H1 (cell line): ENCODE measurements around the gene KLRC3. TPM values are rescaled to one million over a fixed set of nuclear protein-coding genes. Genes with fewer than 3 reads are reported as not detected.

Experiments used
- CTCF ChIA-PET: fragments of 300-600 bp; sonication (Branson Sonifier 250); formaldehyde crosslinking; loops from one replicate; lab custom pipeline; 2021; ENCODE audit not compliant: partially characterized antibody; lab: Charles Lee
- POLR2A ChIA-PET: fragments of 300-600 bp; sonication (Branson Sonifier 250); formaldehyde crosslinking; loops from one replicate; lab custom pipeline; 2021; ENCODE audit warnings: inconsistent platforms; ENCODE audit not compliant: partially characterized antibody; lab: Charles Lee
- DNase-seq, 2 experiments: peaks; one replicate each; pipeline versions ENCODE4 v3.0.0 to v3.0.0-alpha.2; 2010 to 2022; ENCODE audit warnings: low spot score in 2 of 2, low read depth in 1 of 2, mixed read lengths in 1 of 2
- FAIRE-seq: peaks from 2 replicates; lab custom pipeline; 2011; peaks lifted over from hg19 to GRCh38; lab: Jason Lieb, UNC
- H2AFZ ChIP-seq: 2 replicates; pipeline ENCODE4 v1.8.1; 2012; ENCODE audit warnings: low read length, inconsistent platforms
- H2AK5ac ChIP-seq: 2 replicates; pipeline ENCODE4 v1.6.1; 2013; ENCODE audit warnings: low read depth, low read length
- H2BK120ac ChIP-seq: replicated peaks from 2 replicates; pipeline ENCODE3; 2013; ENCODE audit warnings: low read depth, low read length, inconsistent platforms
- H2BK12ac ChIP-seq: 2 replicates; pipeline ENCODE4 v1.6.1; 2013; ENCODE audit warnings: low read depth, low read length
- H2BK15ac ChIP-seq: 2 replicates; pipeline ENCODE4 v1.6.1; 2013; ENCODE audit warnings: low read length
- H2BK20ac ChIP-seq: 2 replicates; pipeline ENCODE4 v1.6.1; 2013; ENCODE audit warnings: low read length
- H2BK5ac ChIP-seq: 2 replicates; pipeline ENCODE4 v1.6.1; 2013; ENCODE audit warnings: low read depth, low read length
- H3K14ac ChIP-seq: 2 replicates; pipeline ENCODE4 v1.6.1; 2013; ENCODE audit warnings: inconsistent platforms; ENCODE audit not compliant: insufficient read length
- H3K18ac ChIP-seq: 2 replicates; pipeline ENCODE4 v1.6.1; 2013; ENCODE audit warnings: low read length; ENCODE audit errors: extremely low read depth
- H3K23ac ChIP-seq: 2 replicates; pipeline ENCODE4 v1.6.1; 2013; ENCODE audit warnings: inconsistent platforms; ENCODE audit not compliant: insufficient read length
- H3K23me2 ChIP-seq: 2 replicates; pipeline ENCODE4 v1.6.1; 2013; ENCODE audit warnings: low read depth, low read length
- H3K27ac ChIP-seq: 2 replicates; pipeline ENCODE4 v1.6.1; 2011; ENCODE audit warnings: low read depth, low read length, inconsistent platforms
- H3K27me3 ChIP-seq, 4 experiments: replicated peaks in 1 of 4; 1 replicate in 1 of 4; 2 replicates in 3 of 4; pipeline versions ENCODE4 v1.6.1 to v1.8.1; 2011 to 2013; ENCODE audit warnings: low read length in 3 of 4, mild to moderate bottlenecking in 3 of 4, inconsistent platforms in 2 of 4, mixed read lengths in 2 of 4, moderate library complexity in 1 of 4; ENCODE audit not compliant: control insufficient read depth in 3 of 4, insufficient read depth in 3 of 4; ENCODE audit errors: extremely low read depth in 1 of 4
- H3K36me3 ChIP-seq, 4 experiments: 2 replicates each; pipeline versions ENCODE4 v1.6.1 to v1.8.1; 2011 to 2013; ENCODE audit warnings: mild to moderate bottlenecking in 4 of 4, low read length in 3 of 4, moderate library complexity in 2 of 4, control low read depth in 1 of 4, inconsistent platforms in 1 of 4; ENCODE audit not compliant: insufficient read depth in 4 of 4, control insufficient read depth in 2 of 4
- H3K4ac ChIP-seq: replicated peaks from 2 replicates; pipeline ENCODE3; 2013; ENCODE audit warnings: low read length, low read depth, mixed read lengths, inconsistent platforms; ENCODE audit not compliant: insufficient read length
- H3K4me1 ChIP-seq, 4 experiments: replicated peaks in 1 of 4; 1 replicate in 1 of 4; 2 replicates in 3 of 4; pipeline versions ENCODE4 v1.6.1 to v1.8.1; 2011 to 2013; ENCODE audit warnings: low read length in 3 of 4, inconsistent platforms in 2 of 4, mixed read lengths in 1 of 4; ENCODE audit not compliant: insufficient read depth in 4 of 4, control insufficient read depth in 3 of 4
- H3K4me2 ChIP-seq, 2 experiments: 2 replicates each; pipeline versions ENCODE4 v1.6.1 to v1.8.1; 2011 to 2013; ENCODE audit warnings: low read depth in 2 of 2, low read length in 2 of 2, control low read depth in 1 of 2, inconsistent platforms in 1 of 2, mild to moderate bottlenecking in 1 of 2; ENCODE audit not compliant: insufficient read depth in 1 of 2
- H3K4me3 ChIP-seq, 4 experiments: fragments of 200-600, 300-600 bp in 1 of 4; sonication (generic), shearing (Covaris generic), sonication (Bioruptor Twin) in 1 of 4; 2 replicates each; pipeline versions ENCODE4 v1.5.1 to v1.8.1; 2011 to 2016; ENCODE audit warnings: low read length in 4 of 4, low read depth in 3 of 4, control low read depth in 2 of 4, inconsistent platforms in 2 of 4, mild to moderate bottlenecking in 2 of 4, mixed read lengths in 1 of 4, moderate library complexity in 1 of 4; ENCODE audit not compliant: insufficient read depth in 2 of 4; ENCODE audit errors: extremely low read depth in 1 of 4
- H3K56ac ChIP-seq: replicated peaks from 2 replicates; pipeline ENCODE3; 2013; ENCODE audit warnings: low read depth, mild to moderate bottlenecking, mixed read lengths, low read length, inconsistent platforms; ENCODE audit not compliant: insufficient read length
- H3K79me1 ChIP-seq: 2 replicates; pipeline ENCODE4 v1.6.1; 2013; ENCODE audit warnings: low read depth, low read length, control low read depth
- H3K79me2 ChIP-seq, 2 experiments: 2 replicates each; pipeline versions ENCODE4 v1.6.1 to v1.8.1; 2012 to 2013; ENCODE audit warnings: low read length in 2 of 2, mild to moderate bottlenecking in 2 of 2, inconsistent platforms in 1 of 2; ENCODE audit not compliant: insufficient read depth in 2 of 2, control insufficient read depth in 1 of 2
- H3K9ac ChIP-seq, 4 experiments: replicated peaks in 1 of 4; 1 replicate in 1 of 4; 2 replicates in 3 of 4; pipeline versions ENCODE4 v1.6.1 to v1.8.1; 2011 to 2013; ENCODE audit warnings: low read depth in 3 of 4, low read length in 3 of 4, control low read depth in 2 of 4, mild to moderate bottlenecking in 2 of 4, moderate library complexity in 2 of 4, inconsistent platforms in 1 of 4; ENCODE audit errors: extremely low read depth in 1 of 4
- H3K9me3 ChIP-seq, 2 experiments: 2 replicates each; pipeline versions ENCODE4 v1.6.1 to v1.8.1; 2012 to 2013; ENCODE audit warnings: mild to moderate bottlenecking in 2 of 2, moderate library complexity in 2 of 2, control low read depth in 1 of 2, inconsistent platforms in 1 of 2, low read depth in 1 of 2, low read length in 1 of 2, mixed read lengths in 1 of 2; ENCODE audit not compliant: insufficient read depth in 2 of 2
- H4K20me1 ChIP-seq, 2 experiments: replicated peaks in 1 of 2; 2 replicates each; pipeline versions ENCODE3 to v1.8.1; 2011 to 2013; ENCODE audit warnings: inconsistent platforms in 2 of 2, low read length in 2 of 2, mild to moderate bottlenecking in 1 of 2; ENCODE audit not compliant: insufficient read depth in 2 of 2, control insufficient read depth in 1 of 2
- H4K5ac ChIP-seq: 2 replicates; pipeline ENCODE4 v1.6.1; 2013; ENCODE audit warnings: low read length, low read depth, mixed read lengths, inconsistent platforms; ENCODE audit not compliant: insufficient read length
- H4K8ac ChIP-seq: 2 replicates; pipeline ENCODE4 v1.8.0; 2013; ENCODE audit warnings: mild to moderate bottlenecking, moderate library complexity, low read length, inconsistent platforms; ENCODE audit not compliant: insufficient read depth; ENCODE audit errors: extremely low read depth
- H4K91ac ChIP-seq: replicated peaks from 2 replicates; pipeline ENCODE3; 2013; ENCODE audit warnings: low read length, mixed read lengths, inconsistent platforms; ENCODE audit not compliant: insufficient read length
- BRCA1 ChIP-seq: IDR thresholded peaks from 2 replicates; pipeline ENCODE4 v1.6.1; 2012; ENCODE audit warnings: low read depth, low read length, improper control_type of control experiment
- CTCF ChIP-seq, 3 experiments: IDR thresholded peaks; 1 replicate in 2 of 3; 2 replicates in 1 of 3; pipeline versions ENCODE4 v1.5.1 to v1.6.1; 2011; ENCODE audit warnings: low read length in 3 of 3, mild to moderate bottlenecking in 3 of 3, inconsistent platforms in 2 of 3, low read depth in 1 of 3, moderate library complexity in 1 of 3; ENCODE audit not compliant: insufficient read depth in 1 of 3; ENCODE audit errors: control extremely low read depth in 1 of 3
- JUN ChIP-seq: IDR thresholded peaks from 2 replicates; pipeline ENCODE4 v1.6.1; 2011; ENCODE audit warnings: low read depth, mild to moderate bottlenecking, improper control_type of control experiment, low read length
- KDM5A ChIP-seq: fragments of 200-600 bp; IDR thresholded peaks from 2 replicates; pipeline ENCODE4 v1.7.1; 2012; ENCODE audit warnings: mild to moderate bottlenecking, low read length, inconsistent platforms, mixed read lengths
- RAD21 ChIP-seq, 2 experiments: IDR thresholded peaks in 1 of 2; conservative IDR thresholded peaks in 1 of 2; 2 replicates each; pipeline ENCODE4 v1.6.1; 2011; ENCODE audit warnings: low read depth in 2 of 2, low read length in 2 of 2, improper control_type of control experiment in 1 of 2, inconsistent platforms in 1 of 2, mild to moderate bottlenecking in 1 of 2, moderate library complexity in 1 of 2
- RBBP5 ChIP-seq: IDR thresholded peaks from 2 replicates; pipeline ENCODE4 v1.7.1; 2012; ENCODE audit warnings: low read depth, mild to moderate bottlenecking, inconsistent platforms, low read length, moderate library complexity, borderline replicate concordance
- SIRT6 ChIP-seq: IDR thresholded peaks from one replicate; pipeline ENCODE4 v1.7.1; 2012; ENCODE audit warnings: low read length, inconsistent platforms
- SP1 ChIP-seq: IDR thresholded peaks from 2 replicates; pipeline ENCODE4 v1.6.1; 2011; ENCODE audit warnings: low read depth, low read length
- SP4 ChIP-seq: IDR thresholded peaks from 2 replicates; pipeline ENCODE4 v1.6.1; 2012; ENCODE audit warnings: low read length, inconsistent platforms
- TBP ChIP-seq: IDR thresholded peaks from 2 replicates; pipeline ENCODE4 v1.6.1; 2011; ENCODE audit warnings: low read depth, low read length, improper control_type of control experiment
- TEAD4 ChIP-seq: IDR thresholded peaks from 2 replicates; pipeline ENCODE4 v1.6.1; 2012; ENCODE audit warnings: low read depth, low read length, inconsistent platforms, mixed read lengths
- YY1 ChIP-seq: IDR thresholded peaks from 2 replicates; pipeline ENCODE4 v1.6.1; 2011; ENCODE audit warnings: low read depth, mild to moderate bottlenecking, low read length
- ZNF274 ChIP-seq: IDR thresholded peaks from 2 replicates; pipeline ENCODE4 v1.7.0; 2012; ENCODE audit warnings: low read length, borderline replicate concordance; ENCODE audit errors: extremely low read depth
- WGBS, 2 experiments: shearing (Covaris generic) in 1 of 2; methylation state at CpG; one replicate each; pipeline versions ENCODE4 v1.1.6 to v1.1.7; 2013 to 2015; ENCODE audit warnings: low lambda C conversion rate in 2 of 2, mixed read lengths in 2 of 2, inconsistent platforms in 1 of 2, low coverage in 1 of 2, missing lambda C conversion rate in 1 of 2; ENCODE audit not compliant: insufficient replicate concordance in 2 of 2, insufficient coverage in 1 of 2, insufficient read length in 1 of 2; ENCODE audit errors: extremely low coverage in 1 of 2, missing lambda C conversion rate in 1 of 2; 5-methylcytosine and 5-hydroxymethylcytosine counted together
- polyA plus RNA-seq, 7 experiments: library from polyadenylated mRNA; depleted of rRNA in 3 of 7; stranded (reverse) in 5 of 7; unstranded in 2 of 7; fragments of >200 nt in 5 of 7; fragments of 200-250 nt in 2 of 7; gene quantifications; 1 replicate in 5 of 7; 2 replicates in 1 of 7; 4 replicates in 1 of 7; pipeline versions ENCODE4 v1.2.1 to v1.2.3, GENCODE V29; 2011 to 2013; ENCODE audit warnings: missing spikeins in 2 of 7, mixed read lengths in 2 of 7
- total RNA-seq: library from RNA; stranded (reverse); fragmentation: NEBNext Ultra II Directional; extraction: Animal tissue kit (Norgen Biotek cat#: 25700); gene quantifications from 2 replicates; pipeline ENCODE4 v1.2.1, GENCODE V29; 2021

The KLRC3 gene
- total and polyA plus RNA-seq, 2 of the 8 experiments (the other 6 are each of a cell fraction or from before 2014, with no cell fraction given): not detected

- Histone ChIP-seq H2BK20ac (no peak within 1 kb of the TSS), H2BK5ac (no peak within 1 kb of the TSS), H3K14ac (no peak within 1 kb of the TSS), H3K4ac (no peak within 1 kb of the TSS), H4K8ac (no peak within 1 kb of the TSS), H3K9me3 (no peaks in the 10 kb centered on the region), H3K4me2 (no peak within 1 kb of the TSS), H2BK120ac (no peak within 1 kb of the TSS), H3K23ac (no peak within 1 kb of the TSS), H3K27ac (no peak within 1 kb of the TSS), H2AFZ (no peak within 1 kb of the TSS), H3K79me2 (no peaks in the 10 kb centered on the region), H3K27me3 (no peaks in the 10 kb centered on the region), H3K23me2 (no peaks in the 10 kb centered on the region), H2AK5ac (no peak within 1 kb of the TSS), H3K36me3 (no peaks in the 10 kb centered on the region), H2BK12ac (no peak within 1 kb of the TSS), H2BK15ac (no peak within 1 kb of the TSS), H4K20me1 (no peaks in the 10 kb centered on the region), H3K4me1 (no peaks in the 10 kb centered on the region), H3K9ac (no peak within 1 kb of the TSS), H4K5ac (no peak within 1 kb of the TSS), H3K18ac (no peak within 1 kb of the TSS), H3K79me1 (no peaks in the 10 kb centered on the region), H3K4me3 (no peak within 1 kb of the TSS), H4K91ac (no peak within 1 kb of the TSS), H3K56ac (no peak within 1 kb of the TSS)
- ChIA-PET CTCF (no interaction called here), POLR2A (no interaction called here)
- no peak for FAIRE-seq
- 86% methylated on average over 1 of the region's 1 CpG; no CpG with 5 or more reads in 1 of the 2 experiments for WGBS, 2 experiments
- no peak for DNase-seq
- TF ChIP-seq CTCF (IDR thresholded peaks at IDR 0.05; ENCODE audit: control extremely low read depth in 1 of 3, insufficient read depth in 1 of 3, low read depth in 1 of 3, low read length in 3 of 3) (no peak), BRCA1 (no peak), YY1 (no peak), RBBP5 (no peak), TEAD4 (no peak), ZNF274 (no peak), TBP (no peak), SIRT6 (no peak), SP1 (no peak), KDM5A (no peak), JUN (no peak), SP4 (no peak), RAD21 (IDR thresholded peaks at IDR 0.05 in 1 of 2, conservative IDR thresholded peaks at IDR 0.05 in 1 of 2; ENCODE audit: low read depth in 2 of 2, low read length in 2 of 2) (no peak)
Measured at GRCh38 chr12:10389904-10390303, 30.5 kb downstream of the KLRC3 start, which contains the start of gene KLRK1. Gene KLRK1, minus strand, starts transcription at chr12:10390041. Its CDS starts 1,231 bp downstream, at chr12:10388810.
